Activated CD4-positive, alpha-beta T cell treated with anti-CD3 and anti-CD28 coated beads, Interleukin-2, amount 50 U/mL, for 4 hours (primary cell): ENCODE measurements around the gene WDR46.
A peak's percentile ranks its signal among the peaks of the same experiment; 100 is the strongest.

Source experiments
- DNase-seq, 2 experiments: peaks; one replicate each; pipeline ENCODE4 v3.0.0-alpha.2; 2020

The WDR46 gene

DNA sequence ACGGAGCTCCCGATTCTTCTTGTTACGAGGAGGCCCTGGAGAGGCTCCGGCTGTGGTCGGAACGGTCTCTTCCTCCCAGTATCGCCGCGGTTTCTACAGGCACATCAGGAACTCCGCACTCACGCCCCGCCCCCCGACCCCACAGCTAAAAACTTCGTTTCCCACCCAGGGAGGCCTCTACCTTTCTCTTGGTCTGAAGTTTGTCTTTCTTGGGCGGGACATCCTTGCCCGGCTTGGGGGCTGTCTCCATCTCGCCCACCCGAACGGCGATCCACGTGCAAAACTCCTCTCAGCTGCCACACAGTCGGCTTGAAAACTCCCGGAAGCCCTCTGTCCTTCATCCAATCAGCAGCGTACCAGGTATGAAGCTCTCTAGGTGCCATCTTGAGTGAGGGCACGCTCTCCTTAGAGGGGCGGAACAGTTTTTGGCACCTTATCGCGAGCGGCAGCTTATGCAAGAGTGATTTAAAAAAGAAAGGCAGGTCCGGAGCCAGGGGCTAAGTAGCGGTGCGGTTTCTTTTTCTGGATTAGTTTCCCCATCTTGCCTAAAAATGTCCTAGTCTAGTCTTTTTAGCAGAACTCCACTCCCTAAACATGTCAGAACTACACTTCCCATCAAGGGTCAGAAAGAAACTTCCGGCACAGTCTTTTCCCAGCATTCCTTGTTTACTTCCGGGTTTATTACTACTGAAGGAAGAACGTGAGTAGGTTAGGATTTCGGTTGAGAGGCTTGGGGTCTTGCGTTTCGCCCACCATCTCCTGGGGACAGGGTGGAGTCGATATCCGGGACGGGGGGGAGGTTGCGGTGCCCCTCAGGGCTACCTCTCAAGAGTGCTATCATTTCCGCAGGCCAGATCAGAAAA lies at the start of gene WDR46, which contains the start of gene PFDN6:
WDR46 (minus strand) TSS at position 319 of the 863 bp plus-strand sequence; CDS start at position 250, 69 bp downstream.
PFDN6 (plus strand) TSS at position 681 of the 863 bp plus-strand sequence. CDS start 256 bp downstream, outside the sequence.
- peak; percentile 75 to 77 for DNase-seq

DNA sequence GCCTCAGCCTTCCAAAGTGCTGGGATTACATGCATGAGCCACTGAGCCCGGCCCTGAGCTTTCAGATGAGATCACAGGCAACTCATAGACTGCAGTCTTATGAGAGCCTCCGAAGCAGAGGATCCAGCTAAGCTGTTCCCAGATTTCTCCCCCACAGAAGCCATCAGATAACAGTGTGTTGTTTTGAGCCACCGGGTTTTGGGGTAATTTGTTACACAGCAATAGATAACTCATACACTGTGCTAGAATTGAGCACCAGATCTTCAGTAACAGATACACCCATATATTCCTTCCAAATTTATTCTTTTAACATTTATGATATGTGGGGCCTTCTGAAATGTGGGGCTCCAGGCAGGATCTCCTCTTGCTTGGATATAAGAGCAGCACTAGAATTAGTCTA lies 47.5 kb upstream of the WDR46 start:
- no peak for DNase-seq

DNA sequence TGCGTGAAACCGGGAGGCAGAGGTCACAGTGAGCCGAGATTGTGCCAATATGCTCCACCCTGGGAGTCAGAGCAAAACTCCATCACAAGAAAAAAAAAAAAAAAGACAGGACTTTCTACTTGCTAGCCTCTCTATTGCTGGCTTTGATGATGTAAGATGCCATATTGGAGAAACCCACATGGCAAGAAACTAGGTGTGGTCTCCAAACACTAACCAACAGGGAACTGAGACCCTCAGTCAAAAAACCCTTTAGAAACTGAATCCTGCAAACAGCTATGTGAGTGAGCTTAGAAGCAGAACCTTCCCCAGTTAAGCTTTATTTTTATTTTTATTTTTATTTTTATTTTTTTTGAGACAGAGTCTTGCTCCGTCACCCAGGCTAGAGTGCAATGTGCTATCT lies 46.9 kb upstream of the WDR46 start:
- DNase-seq, result no peak

DNA sequence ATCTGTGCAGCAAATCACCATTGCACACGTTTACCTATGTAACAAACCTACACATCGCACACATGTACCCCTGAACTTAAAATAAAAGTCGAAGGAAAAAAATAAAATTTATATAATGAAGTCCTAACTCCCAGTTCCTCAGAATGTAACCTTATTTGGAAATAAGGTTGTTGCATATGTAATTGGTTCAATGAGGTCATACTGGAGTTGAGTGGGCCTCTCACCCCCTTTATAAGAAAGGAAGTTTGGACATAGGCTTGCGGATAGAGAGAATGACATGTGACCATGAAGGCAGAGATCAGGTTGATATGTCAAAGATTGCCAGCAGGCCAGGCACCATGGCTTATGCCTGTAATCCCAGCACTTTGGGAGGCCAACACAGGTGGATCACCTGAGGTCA lies 44.6 kb upstream of the WDR46 start:
- no peak for DNase-seq

DNA sequence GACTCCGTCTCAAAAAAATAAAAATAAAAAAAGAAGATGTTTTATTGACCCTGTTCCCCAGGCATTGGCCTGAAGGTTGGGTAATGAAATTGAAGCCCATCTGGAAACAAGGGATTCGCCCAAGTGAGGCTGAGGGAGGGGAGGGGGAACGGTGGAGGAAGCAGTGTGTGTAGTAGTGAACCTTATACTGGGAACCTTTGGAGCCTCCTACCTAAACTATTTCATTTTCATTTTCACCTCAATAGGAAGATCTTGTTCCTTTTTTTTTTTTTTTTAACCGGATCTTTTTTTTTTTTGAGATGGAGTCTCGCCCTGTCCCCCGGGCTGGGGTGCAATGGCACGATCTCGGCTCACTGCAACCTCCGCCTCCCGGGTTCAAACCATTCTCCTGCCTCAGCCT lies 41.7 kb upstream of the WDR46 start:
- no peak for DNase-seq

GRCh38 chr6:33329058-33329457 lies 40.0 kb upstream of the WDR46 start:
- no peak for DNase-seq

- no peak for DNase-seq
Observed at GRCh38 chr6:33324125-33324524, 35.1 kb upstream of the WDR46 start.

GRCh38 chr6:33323623-33323948 lies 34.5 kb upstream of the WDR46 start:
- no peak for DNase-seq

DNA sequence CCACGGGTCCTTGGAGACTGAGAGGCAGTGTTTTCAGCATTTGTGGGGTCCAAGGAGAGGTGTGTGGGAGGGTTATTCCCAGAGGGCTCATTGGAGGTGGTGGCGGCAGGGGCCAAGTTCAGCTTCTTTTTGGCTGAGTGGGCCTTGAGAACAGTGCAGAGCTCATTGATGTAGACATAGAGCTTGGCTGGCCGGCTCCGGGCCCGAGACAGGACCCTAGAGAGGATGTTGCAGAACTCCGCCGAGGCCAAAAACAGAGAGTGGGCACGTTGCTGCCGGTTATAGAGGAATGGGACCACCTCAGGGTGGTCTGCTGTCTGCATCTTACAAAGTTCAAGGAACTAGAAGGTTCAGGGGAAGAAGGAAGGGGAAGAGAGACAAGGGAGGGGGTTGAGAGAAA lies 32.2 kb upstream of the WDR46 start:
- DNase-seq, result no peak

GRCh38 chr6:33320315-33321181 lies 31.5 kb upstream of the WDR46 start:
- DNase-seq, result no peak

DNA sequence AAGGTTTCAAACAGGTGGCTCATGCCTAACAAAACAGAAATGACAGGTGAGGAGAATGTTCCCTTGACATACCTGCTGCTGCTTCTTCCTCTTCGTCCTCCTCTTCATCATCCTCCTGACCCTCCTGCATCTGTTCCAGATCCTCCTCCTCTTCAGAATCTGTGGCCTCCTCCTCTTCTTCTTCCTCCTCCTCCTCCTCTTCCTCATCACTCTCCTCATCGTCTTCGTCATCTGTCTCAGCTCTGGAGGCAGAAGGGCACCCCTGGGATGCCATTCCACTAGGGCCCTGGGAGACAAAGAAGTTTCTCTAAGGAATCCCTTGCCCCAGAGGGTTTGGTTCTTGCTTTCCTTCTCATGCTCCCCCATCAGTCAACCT lies 30.9 kb upstream of the WDR46 start:
- no peak for DNase-seq

- DNase-seq, result no peak
Observed at GRCh38 chr6:33318426-33319073, 29.5 kb upstream of the WDR46 start.

GRCh38 chr6:33317669-33318425 lies 28.8 kb upstream of the WDR46 start, which contains the start of gene ZBTB22:
Gene ZBTB22, minus strand, starts transcription at chr6:33317744. Its CDS starts 828 bp downstream, at chr6:33316916.
- DNase-seq, result peak; percentile 93 to 94

DNA sequence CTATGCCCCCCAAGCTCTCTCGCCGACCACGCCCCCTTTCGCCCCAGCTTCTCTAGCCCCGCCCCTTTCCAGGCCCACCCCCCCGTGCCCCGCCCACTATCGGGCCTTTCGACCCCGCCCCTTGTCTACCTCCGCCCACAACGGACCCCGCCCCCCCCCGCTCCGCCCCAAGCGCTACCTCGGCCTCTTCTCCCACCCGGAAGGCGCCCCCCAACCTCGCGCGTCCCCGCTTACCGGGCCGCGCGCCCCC lies 28.3 kb upstream of the WDR46 start:
- DNase-seq, result no peak

DNA sequence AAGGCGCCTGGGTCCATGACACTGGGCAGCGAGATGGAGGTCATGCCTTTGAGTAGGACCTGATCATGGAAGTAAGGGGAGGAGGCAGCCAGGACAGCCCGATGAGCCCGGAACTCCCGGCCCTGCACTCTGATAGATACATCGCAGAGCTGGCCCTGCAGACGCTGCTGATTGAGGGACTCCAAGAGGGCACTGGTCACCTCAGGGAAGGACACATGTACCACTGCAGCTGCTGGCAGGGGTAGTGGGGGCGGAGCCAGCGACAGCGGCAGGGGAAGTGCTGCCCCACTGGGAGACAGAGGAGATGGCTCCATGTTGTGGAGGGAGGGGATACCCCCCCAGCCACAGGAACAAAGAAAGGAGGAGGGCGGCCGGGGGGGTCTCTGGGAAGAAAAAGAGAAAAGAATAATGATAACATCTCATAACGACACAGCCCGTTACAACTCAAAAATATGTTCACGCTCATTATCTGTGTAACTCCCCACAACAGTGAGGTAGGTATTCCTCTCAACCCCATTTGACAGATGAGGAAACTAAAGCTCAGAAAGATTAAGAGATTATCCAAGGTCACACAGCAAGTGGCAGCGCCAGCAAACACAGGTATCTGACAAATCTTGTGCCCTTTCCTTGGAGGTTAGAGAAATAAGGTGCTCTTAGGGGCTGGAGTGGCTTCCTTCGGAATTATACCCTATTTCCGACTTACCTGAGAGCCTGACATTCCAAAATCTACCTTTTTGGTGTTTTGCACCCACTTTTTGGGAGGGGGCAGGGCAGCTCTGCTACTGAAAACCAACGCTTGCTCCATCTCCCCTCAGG lies 27.8 kb upstream of the WDR46 start:
- DNase-seq, result no peak

- no peak for DNase-seq
Observed at GRCh38 chr6:33315793-33316602, 27.0 kb upstream of the WDR46 start.

DNA sequence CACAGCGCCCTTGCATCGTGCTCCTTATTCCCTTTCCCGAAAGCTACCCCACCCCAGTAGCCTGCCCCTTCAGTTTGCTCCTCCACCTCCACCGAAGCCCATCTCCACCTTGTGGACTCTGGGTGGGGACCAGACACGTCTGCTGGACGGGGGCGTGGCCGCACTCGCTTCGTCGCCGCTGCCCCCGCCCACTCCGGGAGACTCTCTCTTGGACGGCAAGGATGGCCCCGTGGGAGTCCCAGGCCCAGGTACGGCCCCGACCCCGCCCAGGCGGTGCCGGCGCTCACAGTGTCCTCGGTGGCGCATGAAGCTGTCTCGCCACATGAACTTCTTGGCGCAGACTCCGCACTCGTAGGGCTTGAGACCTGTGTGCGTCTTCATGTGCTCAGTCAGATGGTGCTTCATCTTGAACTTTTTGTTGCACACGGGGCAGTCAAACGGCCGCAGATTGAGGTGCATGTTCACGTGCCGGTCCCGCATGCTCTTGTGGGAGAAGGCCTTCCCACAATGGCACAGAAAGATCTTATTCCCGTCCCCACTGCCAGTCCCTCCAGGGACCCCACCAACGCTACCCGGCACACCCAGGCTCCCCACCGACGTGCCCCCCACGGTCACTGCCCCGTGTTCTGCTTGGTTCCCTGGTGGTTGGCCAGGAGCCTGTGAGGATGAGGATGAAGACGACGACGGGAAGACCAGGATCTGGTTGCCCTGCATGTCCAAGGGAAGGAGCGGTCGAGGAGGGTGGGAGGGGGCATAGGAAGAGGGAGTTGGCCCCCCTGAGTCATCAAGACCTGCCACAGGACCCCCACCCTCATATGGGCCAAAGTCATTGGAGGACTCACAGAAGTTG lies 26.1 kb upstream of the WDR46 start:
- DNase-seq, result no peak

- peak; percentile 61 to 65 for DNase-seq
Observed at GRCh38 chr6:33314515-33314942, 25.5 kb upstream of the WDR46 start.

- peak; percentile 83 for DNase-seq
Observed at GRCh38 chr6:33313709-33314514, 24.9 kb upstream of the WDR46 start, which contains the start of gene TAPBP. Gene TAPBP, minus strand, starts transcription at chr6:33314078. Its CDS starts 37 bp downstream, at chr6:33314041.
